HCT116 (cell line): Measurements from ENCODE around the gene SORL1. TPM values are rescaled to one million over a fixed set of nuclear protein-coding genes. Genes with fewer than 3 reads are reported as not detected.

Experiments
- ATAC-seq: fragments of 200-7000 bp; cut with Tn5 transposase; 2 replicates; pipeline ENCODE4 v1.9.1; 2020; ENCODE audit warnings: mild to moderate bottlenecking, moderate library complexity
- BruUV-seq: library from RNA; stranded (reverse); fragments of 400-500 nt; replicated peaks from 2 replicates; lab custom pipeline; 2021; lab: Mats Ljungman, UMichigan
- CTCF ChIA-PET: fragments of 300-600 bp; sonication (Branson Sonifier 250); formaldehyde crosslinking; loops from one replicate; lab custom pipeline; 2021; ENCODE audit warnings: antibody characterized with exemption; lab: Charles Lee
- POLR2A ChIA-PET: fragments of 300-600, 350-600 bp; sonication (Branson Sonifier 250); formaldehyde crosslinking; loops from one replicate; lab custom pipeline; 2021; ENCODE audit warnings: antibody characterized with exemption; lab: Charles Lee
- RAD21 ChIA-PET, 2 experiments: fragments of 300-600 bp; sonication (Branson Sonifier 250); formaldehyde crosslinking; loops; one replicate each; lab custom pipeline; 2023; ENCODE audit warnings: low total read pairs in 2 of 2; ENCODE audit not compliant: uncharacterized antibody in 2 of 2, unreplicated experiment in 2 of 2, low non-redundant PET in 1 of 2; lab: Charles Lee
- DNase-seq: peaks from one replicate; pipeline ENCODE4 v3.0.0-alpha.2; 2010; ENCODE audit warnings: low read depth, low spot score
- H2AFZ ChIP-seq: fragments of 200-600 bp; shearing (Covaris generic), sonication (generic); 2 replicates; pipeline ENCODE4 v1.6.1; 2017; ENCODE audit warnings: low read depth, mixed run types, mixed read lengths, antibody characterized with exemption, low read length; ENCODE audit not compliant: poor library complexity, severe bottlenecking
- H3K27ac ChIP-seq: 2 replicates; pipeline ENCODE4 v1.5.1; 2012; ENCODE audit warnings: low read depth, low read length
- H3K27me3 ChIP-seq: fragments of 200-600 bp; sonication (generic); 2 replicates; pipeline ENCODE4 v1.6.1; 2016; ENCODE audit warnings: mixed run types, low read length, mixed read lengths; ENCODE audit not compliant: insufficient read depth
- H3K36me3 ChIP-seq, 2 experiments: fragments of 200-500 bp in 1 of 2; fragments of 200-600 bp in 1 of 2; sonication (Bioruptor generic) in 1 of 2; sonication (generic) in 1 of 2; 2 replicates each; pipeline versions ENCODE4 v1.5.1 to v1.6.1; 2014 to 2016; ENCODE audit warnings: low read length in 2 of 2, inconsistent platforms in 1 of 2, mixed read lengths in 1 of 2, mixed run types in 1 of 2; ENCODE audit not compliant: insufficient read depth in 2 of 2, control insufficient read depth in 1 of 2
- H3K4me1 ChIP-seq, 2 experiments: fragments of 200-600 bp in 1 of 2; sonication (generic) in 1 of 2; 2 replicates each; pipeline versions ENCODE4 v1.5.1 to v1.6.1; 2012 to 2017; ENCODE audit warnings: low read length in 2 of 2, inconsistent platforms in 1 of 2, mild to moderate bottlenecking in 1 of 2, mixed read lengths in 1 of 2, mixed run types in 1 of 2, moderate library complexity in 1 of 2; ENCODE audit not compliant: insufficient read depth in 2 of 2, control insufficient read depth in 1 of 2
- H3K4me2 ChIP-seq: fragments of 200-600 bp; sonication (generic); 2 replicates; pipeline ENCODE4 v1.6.1; 2017; ENCODE audit warnings: mixed run types, low read length, mixed read lengths
- H3K4me3 ChIP-seq, 2 experiments: fragments of 200-600 bp in 1 of 2; sonication (generic) in 1 of 2; replicated peaks in 1 of 2; 2 replicates each; pipeline ENCODE4 v1.5.1; 2011 to 2016; ENCODE audit warnings: low read length in 2 of 2, control low read depth in 1 of 2, low read depth in 1 of 2, mild to moderate bottlenecking in 1 of 2, mixed read lengths in 1 of 2, mixed run types in 1 of 2
- H3K79me2 ChIP-seq: fragments of 200-600 bp; sonication (generic); 2 replicates; pipeline ENCODE4 v1.6.1; 2017; ENCODE audit warnings: mild to moderate bottlenecking, mixed run types, low read length, moderate library complexity, mixed read lengths; ENCODE audit not compliant: insufficient read depth
- H3K9ac ChIP-seq: fragments of 200-600 bp; sonication (generic); 2 replicates; pipeline ENCODE4 v1.6.1; 2016; ENCODE audit warnings: low read length, mixed read lengths
- H3K9me2 ChIP-seq: fragments of 200-600 bp; sonication (generic), shearing (Covaris generic); 2 replicates; pipeline ENCODE4 v1.6.1; 2017; ENCODE audit warnings: mixed run types, mild to moderate bottlenecking, moderate library complexity; ENCODE audit not compliant: insufficient read depth
- H3K9me3 ChIP-seq, 2 experiments: fragments of 200-500 bp in 1 of 2; fragments of 200-600 bp in 1 of 2; sonication (Bioruptor generic) in 1 of 2; sonication (generic) in 1 of 2; 2 replicates each; pipeline ENCODE4 v1.6.1; 2014 to 2017; ENCODE audit warnings: low read length in 2 of 2, mixed read lengths in 2 of 2, inconsistent platforms in 1 of 2, low read depth in 1 of 2, mild to moderate bottlenecking in 1 of 2, mixed run types in 1 of 2, moderate library complexity in 1 of 2; ENCODE audit not compliant: control insufficient read depth in 1 of 2, insufficient read depth in 1 of 2
- H4K20me1 ChIP-seq: fragments of 200-600 bp; sonication (generic), shearing (Covaris generic); 2 replicates; pipeline ENCODE4 v1.6.1; 2017; ENCODE audit warnings: mixed run types, mild to moderate bottlenecking, moderate library complexity; ENCODE audit not compliant: insufficient read depth
- CBX3 ChIP-seq: IDR thresholded peaks from 2 replicates; pipeline ENCODE4 v1.6.1; 2012; ENCODE audit warnings: low read depth
- CEBPB ChIP-seq: IDR thresholded peaks from 2 replicates; pipeline ENCODE4 v1.6.1; 2012; ENCODE audit warnings: low read depth
- ELF1 ChIP-seq: IDR thresholded peaks from 2 replicates; pipeline ENCODE4 v1.6.1; 2012; ENCODE audit warnings: low read depth, borderline replicate concordance
- EZH2phosphoT487 ChIP-seq: fragments of 200-600 bp; IDR thresholded peaks from 2 replicates; pipeline ENCODE4 v1.6.1; 2018; ENCODE audit warnings: antibody characterized with exemption, borderline replicate concordance
- FOSL1 ChIP-seq: IDR thresholded peaks from 2 replicates; pipeline ENCODE4 v1.6.1; 2012; ENCODE audit warnings: low read depth
- JUND ChIP-seq: IDR thresholded peaks from 2 replicates; pipeline ENCODE4 v1.6.1; 2012
- POLR2A ChIP-seq: IDR thresholded peaks from 2 replicates; pipeline ENCODE4 v1.7.0; 2011; ENCODE audit warnings: borderline replicate concordance; ENCODE audit not compliant: insufficient read depth, insufficient read length; ENCODE audit errors: extremely low read depth
- RAD21 ChIP-seq: IDR thresholded peaks from 2 replicates; pipeline ENCODE4 v1.6.1; 2012; ENCODE audit warnings: low read depth, mild to moderate bottlenecking
- SIN3A ChIP-seq: IDR thresholded peaks from 2 replicates; pipeline ENCODE4 v1.6.1; 2012; ENCODE audit warnings: low read depth
- SP1 ChIP-seq: IDR thresholded peaks from 2 replicates; pipeline ENCODE4 v1.6.1; 2012; ENCODE audit warnings: low read depth
- TCF7L2 ChIP-seq: IDR thresholded peaks from 2 replicates; pipeline ENCODE4 v1.7.0; 2011; ENCODE audit warnings: borderline replicate concordance, inconsistent platforms; ENCODE audit not compliant: insufficient read depth, insufficient read length; ENCODE audit errors: extremely low read depth
- YY1 ChIP-seq: IDR thresholded peaks from 2 replicates; pipeline ENCODE4 v1.6.1; 2011; ENCODE audit warnings: low read length, low read depth, moderate library complexity, mild to moderate bottlenecking; ENCODE audit not compliant: insufficient replicate concordance; ENCODE audit errors: extremely low read depth
- ZFX ChIP-seq: fragments of 450-650 bp; IDR thresholded peaks from 2 replicates; pipeline ENCODE4 v1.6.1; 2017
- ZNF274 ChIP-seq: fragments of 200-500 bp; sonication (Bioruptor generic); IDR thresholded peaks from 2 replicates; pipeline ENCODE4 v1.6.1; 2014; ENCODE audit warnings: mild to moderate bottlenecking, low read depth, low read length, inconsistent platforms
- intact Hi-C: fragments of 100-400 bp; cut with micrococcal nuclease; formaldehyde crosslinking; loops from 2 replicates; pipeline ENCODE4 v1.10.0; 2022
- total RNA-seq: library from RNA; stranded (reverse); gene quantifications from one replicate; pipeline ENCODE4 v1.2.1, GENCODE V29; 2021; ENCODE audit not compliant: unreplicated experiment
- TF ChIP-seq, protein P1 (sequence below): IDR thresholded peaks from 2 replicates; pipeline ENCODE4 v1.6.1; 2012
- TF ChIP-seq, protein P2 (sequence below): IDR thresholded peaks from 2 replicates; pipeline ENCODE4 v1.6.1; 2011; ENCODE audit warnings: mild to moderate bottlenecking, low read length, moderate library complexity; ENCODE audit not compliant: insufficient replicate concordance; ENCODE audit errors: extremely low read depth
- TF ChIP-seq, protein P3 (sequence below): IDR thresholded peaks from 2 replicates; pipeline ENCODE4 v1.6.1; 2012
- TF ChIP-seq, protein P4 (sequence below), 3 experiments: fragments of 200-600 bp in 1 of 3; sonication (generic) in 1 of 3; IDR thresholded peaks in 2 of 3; conservative IDR thresholded peaks in 1 of 3; 2 replicates each; pipeline ENCODE4 v1.5.1; 2012 to 2017; ENCODE audit warnings: low read depth in 2 of 3, low read length in 2 of 3, antibody characterized with exemption in 1 of 3, borderline replicate concordance in 1 of 3, control low read depth in 1 of 3, mild to moderate bottlenecking in 1 of 3, mixed read lengths in 1 of 3, mixed run types in 1 of 3, moderate library complexity in 1 of 3; ENCODE audit not compliant: insufficient read depth in 1 of 3

SORL1 gene
- total RNA-seq, 1 experiment from 2014 or later = 17.4 TPM

DNA sequence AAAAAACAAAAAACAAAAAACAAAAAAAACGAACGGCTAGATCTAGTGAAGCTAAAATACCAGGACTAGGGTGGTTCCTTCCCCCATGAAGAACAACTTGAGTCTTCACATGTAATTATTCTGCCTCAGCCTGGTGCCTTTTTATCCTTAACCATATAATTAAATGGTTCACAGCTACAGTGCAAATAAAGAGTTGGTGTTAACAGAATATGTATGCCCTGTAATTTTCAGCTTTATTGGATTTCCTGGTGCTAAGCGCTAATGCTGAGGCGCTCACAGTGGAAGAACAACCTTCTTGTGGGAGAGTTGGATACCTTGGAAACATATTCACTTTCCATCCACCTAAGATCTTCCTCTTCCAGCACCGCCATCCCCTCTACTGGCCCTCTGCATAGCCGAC, 159.1 kb downstream of the SORL1 start:
- H3K4me2 ChIP-seq = no peak overlapping the region
- ChIA-PET CTCF (no interaction called here), RAD21 (no interaction called here), POLR2A (no interaction called here)
- H3K4me1 ChIP-seq = no peaks in the 10 kb centered on the region; a peak in 1 of 4 replicates
- H2AFZ ChIP-seq = no peak overlapping the region
- no peak overlapping the region for H3K9ac ChIP-seq
- no TSS peak for BruUV-seq
- TF ChIP-seq, protein P1, sequence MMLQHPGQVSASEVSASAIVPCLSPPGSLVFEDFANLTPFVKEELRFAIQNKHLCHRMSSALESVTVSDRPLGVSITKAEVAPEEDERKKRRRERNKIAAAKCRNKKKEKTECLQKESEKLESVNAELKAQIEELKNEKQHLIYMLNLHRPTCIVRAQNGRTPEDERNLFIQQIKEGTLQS = no peak
- no peak for TF ChIP-seq YY1
- no peaks in the 10 kb centered on the region for H3K36me3 ChIP-seq
- ATAC-seq (no peak), DNase-seq (no peak)
- H3K27ac ChIP-seq = no peak overlapping the region
- intact Hi-C loops = no loop called here
- no peaks in the 10 kb centered on the region for H4K20me1 ChIP-seq
- no peak overlapping the region for H3K4me3 ChIP-seq
- no peaks in the 10 kb centered on the region for H3K79me2 ChIP-seq
- no peaks in the 10 kb centered on the region for H3K27me3 ChIP-seq
- no peaks in the 10 kb centered on the region for H3K9me3 ChIP-seq
- H3K9me2 ChIP-seq = no peaks in the 10 kb centered on the region

DNA sequence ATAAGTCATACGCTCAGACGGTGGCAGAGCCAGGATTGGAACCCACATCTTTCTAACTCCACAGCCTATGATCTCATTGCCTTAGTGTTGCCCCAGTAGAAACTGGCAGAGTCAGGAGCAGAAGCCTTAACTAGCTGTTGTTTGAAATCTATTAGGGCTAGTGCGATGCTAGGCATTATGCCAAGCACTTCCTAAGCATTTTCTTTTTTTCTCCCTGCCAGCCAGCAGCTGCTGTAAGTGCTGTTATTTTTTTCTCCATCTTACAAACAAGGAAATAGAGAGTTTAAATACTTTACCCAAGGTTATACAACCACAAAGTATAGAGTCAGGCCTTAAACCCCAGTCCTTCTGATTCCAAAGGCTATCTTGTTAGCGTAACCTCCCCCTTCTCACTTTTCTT, 161.6 kb downstream of the SORL1 start:
- H3K9ac ChIP-seq = no peak overlapping the region
- ChIA-PET POLR2A (no interaction called here), RAD21 (no interaction called here), CTCF (no interaction called here)
- no peaks in the 10 kb centered on the region for H3K79me2 ChIP-seq
- H3K36me3 ChIP-seq = no peaks in the 10 kb centered on the region
- BruUV-seq = no TSS peak
- H2AFZ ChIP-seq = no peak overlapping the region
- ATAC-seq (no peak), DNase-seq (no peak)
- H3K9me2 ChIP-seq = no peaks in the 10 kb centered on the region
- no peaks in the 10 kb centered on the region for H3K27me3 ChIP-seq
- intact Hi-C loops = no loop called here
- no peak overlapping the region for H3K4me2 ChIP-seq
- no peaks in the 10 kb centered on the region for H4K20me1 ChIP-seq
- no peaks in the 10 kb centered on the region for H3K9me3 ChIP-seq
- H3K4me3 ChIP-seq = no peak overlapping the region
- H3K4me1 ChIP-seq = no peaks in the 10 kb centered on the region; a peak in 1 of 4 replicates
- no peak overlapping the region for H3K27ac ChIP-seq
- TF ChIP-seq EZH2phosphoT487 (no peak), SIN3A (no peak), FOSL1 (no peak), ZNF274 (no peak), ELF1 (no peak), ZFX (no peak), SP1 (no peak), POLR2A (no peak), JUND (no peak), CEBPB (no peak), TCF7L2 (no peak), CBX3 (no peak), RAD21 (no peak)
- TF ChIP-seq, protein P2, sequence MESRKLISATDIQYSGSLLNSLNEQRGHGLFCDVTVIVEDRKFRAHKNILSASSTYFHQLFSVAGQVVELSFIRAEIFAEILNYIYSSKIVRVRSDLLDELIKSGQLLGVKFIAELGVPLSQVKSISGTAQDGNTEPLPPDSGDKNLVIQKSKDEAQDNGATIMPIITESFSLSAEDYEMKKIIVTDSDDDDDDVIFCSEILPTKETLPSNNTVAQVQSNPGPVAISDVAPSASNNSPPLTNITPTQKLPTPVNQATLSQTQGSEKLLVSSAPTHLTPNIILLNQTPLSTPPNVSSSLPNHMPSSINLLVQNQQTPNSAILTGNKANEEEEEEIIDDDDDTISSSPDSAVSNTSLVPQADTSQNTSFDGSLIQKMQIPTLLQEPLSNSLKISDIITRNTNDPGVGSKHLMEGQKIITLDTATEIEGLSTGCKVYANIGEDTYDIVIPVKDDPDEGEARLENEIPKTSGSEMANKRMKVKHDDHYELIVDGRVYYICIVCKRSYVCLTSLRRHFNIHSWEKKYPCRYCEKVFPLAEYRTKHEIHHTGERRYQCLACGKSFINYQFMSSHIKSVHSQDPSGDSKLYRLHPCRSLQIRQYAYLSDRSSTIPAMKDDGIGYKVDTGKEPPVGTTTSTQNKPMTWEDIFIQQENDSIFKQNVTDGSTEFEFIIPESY = no peak
- TF ChIP-seq, protein P3, sequence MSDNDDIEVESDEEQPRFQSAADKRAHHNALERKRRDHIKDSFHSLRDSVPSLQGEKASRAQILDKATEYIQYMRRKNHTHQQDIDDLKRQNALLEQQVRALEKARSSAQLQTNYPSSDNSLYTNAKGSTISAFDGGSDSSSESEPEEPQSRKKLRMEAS = no peak
- TF ChIP-seq, protein P4, sequence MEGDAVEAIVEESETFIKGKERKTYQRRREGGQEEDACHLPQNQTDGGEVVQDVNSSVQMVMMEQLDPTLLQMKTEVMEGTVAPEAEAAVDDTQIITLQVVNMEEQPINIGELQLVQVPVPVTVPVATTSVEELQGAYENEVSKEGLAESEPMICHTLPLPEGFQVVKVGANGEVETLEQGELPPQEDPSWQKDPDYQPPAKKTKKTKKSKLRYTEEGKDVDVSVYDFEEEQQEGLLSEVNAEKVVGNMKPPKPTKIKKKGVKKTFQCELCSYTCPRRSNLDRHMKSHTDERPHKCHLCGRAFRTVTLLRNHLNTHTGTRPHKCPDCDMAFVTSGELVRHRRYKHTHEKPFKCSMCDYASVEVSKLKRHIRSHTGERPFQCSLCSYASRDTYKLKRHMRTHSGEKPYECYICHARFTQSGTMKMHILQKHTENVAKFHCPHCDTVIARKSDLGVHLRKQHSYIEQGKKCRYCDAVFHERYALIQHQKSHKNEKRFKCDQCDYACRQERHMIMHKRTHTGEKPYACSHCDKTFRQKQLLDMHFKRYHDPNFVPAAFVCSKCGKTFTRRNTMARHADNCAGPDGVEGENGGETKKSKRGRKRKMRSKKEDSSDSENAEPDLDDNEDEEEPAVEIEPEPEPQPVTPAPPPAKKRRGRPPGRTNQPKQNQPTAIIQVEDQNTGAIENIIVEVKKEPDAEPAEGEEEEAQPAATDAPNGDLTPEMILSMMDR (IDR thresholded peaks at IDR 0.05 in 2 of 3, conservative IDR thresholded peaks at IDR 0.05 in 1 of 3; ENCODE audit: borderline replicate concordance in 1 of 3, insufficient read depth in 1 of 3, low read depth in 2 of 3, low read length in 2 of 3) = no peak
- TF ChIP-seq, protein P1 = no peak
